Measurements from ENCODE around the gene PAMR1. TPM values are rescaled to one million over a fixed set of nuclear protein-coding genes. Genes with fewer than 3 reads are reported as not detected.

PAMR1 gene
- total and polyA plus RNA-seq, 2 of the 8 experiments (the other 6 are each of a cell fraction or from before 2014, with no cell fraction given) = 3.0 to 6.9 TPM

DNA sequence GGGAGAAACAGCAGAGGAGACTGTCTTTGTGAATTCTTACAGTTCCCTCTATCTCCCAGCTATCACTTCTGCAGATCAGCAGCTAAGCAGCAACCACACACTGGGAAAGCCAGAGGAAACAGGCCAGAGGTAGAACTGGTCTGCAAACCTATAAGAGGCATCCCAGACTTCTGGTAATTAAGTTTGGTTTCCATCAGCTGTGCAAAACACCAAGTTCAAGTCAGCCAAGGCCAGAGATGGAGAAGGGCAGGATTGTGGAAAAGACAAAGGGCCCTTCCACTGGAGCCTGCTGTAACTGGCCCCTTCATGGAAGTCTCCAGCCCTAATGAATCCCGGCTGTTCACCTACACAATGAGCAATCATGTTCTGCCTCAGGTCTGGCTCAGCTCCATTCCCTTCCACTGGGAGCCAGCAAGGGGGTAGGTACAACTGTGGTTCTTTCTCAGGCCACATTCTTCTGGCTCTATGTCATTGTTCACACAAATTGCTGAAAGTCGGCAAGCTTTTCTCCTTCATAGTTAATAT is 4.6 kb upstream of the PAMR1 start (continued):
- TF ChIP-seq, protein P1, sequence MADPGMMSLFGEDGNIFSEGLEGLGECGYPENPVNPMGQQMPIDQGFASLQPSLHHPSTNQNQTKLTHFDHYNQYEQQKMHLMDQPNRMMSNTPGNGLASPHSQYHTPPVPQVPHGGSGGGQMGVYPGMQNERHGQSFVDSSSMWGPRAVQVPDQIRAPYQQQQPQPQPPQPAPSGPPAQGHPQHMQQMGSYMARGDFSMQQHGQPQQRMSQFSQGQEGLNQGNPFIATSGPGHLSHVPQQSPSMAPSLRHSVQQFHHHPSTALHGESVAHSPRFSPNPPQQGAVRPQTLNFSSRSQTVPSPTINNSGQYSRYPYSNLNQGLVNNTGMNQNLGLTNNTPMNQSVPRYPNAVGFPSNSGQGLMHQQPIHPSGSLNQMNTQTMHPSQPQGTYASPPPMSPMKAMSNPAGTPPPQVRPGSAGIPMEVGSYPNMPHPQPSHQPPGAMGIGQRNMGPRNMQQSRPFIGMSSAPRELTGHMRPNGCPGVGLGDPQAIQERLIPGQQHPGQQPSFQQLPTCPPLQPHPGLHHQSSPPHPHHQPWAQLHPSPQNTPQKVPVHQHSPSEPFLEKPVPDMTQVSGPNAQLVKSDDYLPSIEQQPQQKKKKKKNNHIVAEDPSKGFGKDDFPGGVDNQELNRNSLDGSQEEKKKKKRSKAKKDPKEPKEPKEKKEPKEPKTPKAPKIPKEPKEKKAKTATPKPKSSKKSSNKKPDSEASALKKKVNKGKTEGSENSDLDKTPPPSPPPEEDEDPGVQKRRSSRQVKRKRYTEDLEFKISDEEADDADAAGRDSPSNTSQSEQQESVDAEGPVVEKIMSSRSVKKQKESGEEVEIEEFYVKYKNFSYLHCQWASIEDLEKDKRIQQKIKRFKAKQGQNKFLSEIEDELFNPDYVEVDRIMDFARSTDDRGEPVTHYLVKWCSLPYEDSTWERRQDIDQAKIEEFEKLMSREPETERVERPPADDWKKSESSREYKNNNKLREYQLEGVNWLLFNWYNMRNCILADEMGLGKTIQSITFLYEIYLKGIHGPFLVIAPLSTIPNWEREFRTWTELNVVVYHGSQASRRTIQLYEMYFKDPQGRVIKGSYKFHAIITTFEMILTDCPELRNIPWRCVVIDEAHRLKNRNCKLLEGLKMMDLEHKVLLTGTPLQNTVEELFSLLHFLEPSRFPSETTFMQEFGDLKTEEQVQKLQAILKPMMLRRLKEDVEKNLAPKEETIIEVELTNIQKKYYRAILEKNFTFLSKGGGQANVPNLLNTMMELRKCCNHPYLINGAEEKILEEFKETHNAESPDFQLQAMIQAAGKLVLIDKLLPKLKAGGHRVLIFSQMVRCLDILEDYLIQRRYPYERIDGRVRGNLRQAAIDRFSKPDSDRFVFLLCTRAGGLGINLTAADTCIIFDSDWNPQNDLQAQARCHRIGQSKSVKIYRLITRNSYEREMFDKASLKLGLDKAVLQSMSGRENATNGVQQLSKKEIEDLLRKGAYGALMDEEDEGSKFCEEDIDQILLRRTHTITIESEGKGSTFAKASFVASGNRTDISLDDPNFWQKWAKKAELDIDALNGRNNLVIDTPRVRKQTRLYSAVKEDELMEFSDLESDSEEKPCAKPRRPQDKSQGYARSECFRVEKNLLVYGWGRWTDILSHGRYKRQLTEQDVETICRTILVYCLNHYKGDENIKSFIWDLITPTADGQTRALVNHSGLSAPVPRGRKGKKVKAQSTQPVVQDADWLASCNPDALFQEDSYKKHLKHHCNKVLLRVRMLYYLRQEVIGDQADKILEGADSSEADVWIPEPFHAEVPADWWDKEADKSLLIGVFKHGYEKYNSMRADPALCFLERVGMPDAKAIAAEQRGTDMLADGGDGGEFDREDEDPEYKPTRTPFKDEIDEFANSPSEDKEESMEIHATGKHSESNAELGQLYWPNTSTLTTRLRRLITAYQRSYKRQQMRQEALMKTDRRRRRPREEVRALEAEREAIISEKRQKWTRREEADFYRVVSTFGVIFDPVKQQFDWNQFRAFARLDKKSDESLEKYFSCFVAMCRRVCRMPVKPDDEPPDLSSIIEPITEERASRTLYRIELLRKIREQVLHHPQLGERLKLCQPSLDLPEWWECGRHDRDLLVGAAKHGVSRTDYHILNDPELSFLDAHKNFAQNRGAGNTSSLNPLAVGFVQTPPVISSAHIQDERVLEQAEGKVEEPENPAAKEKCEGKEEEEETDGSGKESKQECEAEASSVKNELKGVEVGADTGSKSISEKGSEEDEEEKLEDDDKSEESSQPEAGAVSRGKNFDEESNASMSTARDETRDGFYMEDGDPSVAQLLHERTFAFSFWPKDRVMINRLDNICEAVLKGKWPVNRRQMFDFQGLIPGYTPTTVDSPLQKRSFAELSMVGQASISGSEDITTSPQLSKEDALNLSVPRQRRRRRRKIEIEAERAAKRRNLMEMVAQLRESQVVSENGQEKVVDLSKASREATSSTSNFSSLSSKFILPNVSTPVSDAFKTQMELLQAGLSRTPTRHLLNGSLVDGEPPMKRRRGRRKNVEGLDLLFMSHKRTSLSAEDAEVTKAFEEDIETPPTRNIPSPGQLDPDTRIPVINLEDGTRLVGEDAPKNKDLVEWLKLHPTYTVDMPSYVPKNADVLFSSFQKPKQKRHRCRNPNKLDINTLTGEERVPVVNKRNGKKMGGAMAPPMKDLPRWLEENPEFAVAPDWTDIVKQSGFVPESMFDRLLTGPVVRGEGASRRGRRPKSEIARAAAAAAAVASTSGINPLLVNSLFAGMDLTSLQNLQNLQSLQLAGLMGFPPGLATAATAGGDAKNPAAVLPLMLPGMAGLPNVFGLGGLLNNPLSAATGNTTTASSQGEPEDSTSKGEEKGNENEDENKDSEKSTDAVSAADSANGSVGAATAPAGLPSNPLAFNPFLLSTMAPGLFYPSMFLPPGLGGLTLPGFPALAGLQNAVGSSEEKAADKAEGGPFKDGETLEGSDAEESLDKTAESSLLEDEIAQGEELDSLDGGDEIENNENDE (IDR thresholded peaks at IDR 0.05; ENCODE audit: insufficient replicate concordance, low read length) = no peak
- TF ChIP-seq CHD2 (IDR thresholded peaks at IDR 0.05; ENCODE audit: low read length) (no peak), EP300 (IDR thresholded peaks at IDR 0.05; ENCODE audit: borderline replicate concordance in 1 of 2, low read depth in 2 of 2, low read length in 2 of 2) (no peak), TAF7 (optimal IDR thresholded peaks at IDR 0.05; ENCODE audit: borderline replicate concordance, low read depth, low read length) (no peak), NRF1 (IDR thresholded peaks at IDR 0.05; ENCODE audit: low read depth, low read length) (no peak), HDAC6 (IDR thresholded peaks at IDR 0.05; ENCODE audit: low read depth, low read length) (no peak), FOSL1 (IDR thresholded peaks at IDR 0.05; ENCODE audit: insufficient read depth, low read depth, low read length) (no peak), JUND (IDR thresholded peaks at IDR 0.05; ENCODE audit: low read length) (no peak), SP1 (IDR thresholded peaks at IDR 0.05; ENCODE audit: low read depth, low read length) (no peak), SP4 (IDR thresholded peaks at IDR 0.05; ENCODE audit: low read length) (no peak), HDAC2 (IDR thresholded peaks at IDR 0.05; ENCODE audit: borderline replicate concordance in 1 of 2, low read depth in 2 of 2, low read length in 2 of 2) (no peak)

Data from H1 (cell line).